ENCODE results near the gene DGCR2.
"Not testable (repeated sequence)": the region's sequence is repeated elsewhere in the genome, so short reads cannot be mapped to it uniquely, and the experiment has no call there.

Gene DGCR2

DNA sequence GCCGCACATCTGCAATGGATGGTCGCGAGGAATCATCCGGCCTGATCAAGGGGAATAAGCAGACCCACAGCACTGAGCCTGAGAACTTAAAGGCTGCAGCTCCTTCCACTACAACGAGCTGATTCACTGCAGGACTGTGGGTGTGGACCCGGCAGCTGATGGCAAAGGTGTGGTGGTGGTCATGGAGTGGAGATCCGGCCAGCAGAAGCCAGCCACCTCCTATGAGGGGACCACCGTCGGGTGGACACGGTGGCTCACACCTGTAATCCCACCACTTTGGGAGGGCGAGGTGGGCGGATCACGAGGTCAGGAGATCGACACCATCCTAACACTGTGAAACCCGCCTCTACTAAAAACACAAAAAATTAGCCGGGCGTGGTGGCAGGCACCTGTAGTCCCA, 66.4 kb downstream of the DGCR2 start:
- Histone ChIP-seq H3K4me3 (replicated peaks; ENCODE audit: low read depth, low read length) (no peak overlapping the region), H3K27me3 (replicated peaks; ENCODE audit: control insufficient read depth, insufficient read depth, low read length) (no peaks in the 10 kb centered on the region), H3K36me3 (ENCODE audit: control insufficient read depth, insufficient read depth, low read length) (peaks cover 29% of the 10 kb centered on the region)
- DNase-seq (ENCODE audit: extremely low read depth, insufficient read length): no peak
- TF ChIP-seq, protein P1, sequence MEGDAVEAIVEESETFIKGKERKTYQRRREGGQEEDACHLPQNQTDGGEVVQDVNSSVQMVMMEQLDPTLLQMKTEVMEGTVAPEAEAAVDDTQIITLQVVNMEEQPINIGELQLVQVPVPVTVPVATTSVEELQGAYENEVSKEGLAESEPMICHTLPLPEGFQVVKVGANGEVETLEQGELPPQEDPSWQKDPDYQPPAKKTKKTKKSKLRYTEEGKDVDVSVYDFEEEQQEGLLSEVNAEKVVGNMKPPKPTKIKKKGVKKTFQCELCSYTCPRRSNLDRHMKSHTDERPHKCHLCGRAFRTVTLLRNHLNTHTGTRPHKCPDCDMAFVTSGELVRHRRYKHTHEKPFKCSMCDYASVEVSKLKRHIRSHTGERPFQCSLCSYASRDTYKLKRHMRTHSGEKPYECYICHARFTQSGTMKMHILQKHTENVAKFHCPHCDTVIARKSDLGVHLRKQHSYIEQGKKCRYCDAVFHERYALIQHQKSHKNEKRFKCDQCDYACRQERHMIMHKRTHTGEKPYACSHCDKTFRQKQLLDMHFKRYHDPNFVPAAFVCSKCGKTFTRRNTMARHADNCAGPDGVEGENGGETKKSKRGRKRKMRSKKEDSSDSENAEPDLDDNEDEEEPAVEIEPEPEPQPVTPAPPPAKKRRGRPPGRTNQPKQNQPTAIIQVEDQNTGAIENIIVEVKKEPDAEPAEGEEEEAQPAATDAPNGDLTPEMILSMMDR (IDR thresholded peaks at IDR 0.05; ENCODE audit: insufficient read depth, low read length, poor library complexity, severe bottlenecking): no peak

DNA sequence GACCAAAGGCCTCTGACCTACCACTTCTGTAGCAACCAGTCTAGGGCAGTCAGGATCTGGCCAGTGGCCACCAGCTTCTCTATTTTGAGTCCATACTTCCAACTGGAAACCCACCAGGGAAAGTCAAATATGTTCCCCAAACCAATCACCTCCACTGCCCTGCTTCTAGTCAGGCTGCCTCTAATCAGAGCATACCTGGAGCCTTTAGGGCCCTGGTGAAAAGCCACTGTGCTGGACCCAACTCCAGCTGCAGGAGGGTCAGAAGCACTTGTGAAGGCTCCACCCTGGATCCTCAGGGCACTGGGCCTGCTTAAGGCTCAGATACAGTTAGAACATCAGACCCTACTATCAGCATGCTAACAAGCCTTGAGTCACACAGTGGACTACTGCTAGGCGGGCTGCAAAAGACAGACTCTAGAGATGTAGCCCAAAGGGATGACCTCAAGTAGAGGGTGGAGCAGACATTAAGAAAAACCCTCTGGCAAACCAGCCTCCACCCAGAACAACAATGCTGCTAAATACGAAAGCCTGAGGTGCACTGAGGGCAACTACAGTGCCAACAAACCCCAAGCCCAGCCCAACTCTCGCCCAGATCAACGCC, 69.2 kb downstream of the DGCR2 start:
- Histone ChIP-seq H3K27me3 (replicated peaks; ENCODE audit: control insufficient read depth, insufficient read depth, low read length) (no peaks in the 10 kb centered on the region), H3K36me3 (ENCODE audit: control insufficient read depth, insufficient read depth, low read length) (peaks cover 29% of the 10 kb centered on the region), H3K4me3 (replicated peaks; ENCODE audit: low read depth, low read length) (no peak overlapping the region)
- TF ChIP-seq, protein P1 (IDR thresholded peaks at IDR 0.05; ENCODE audit: insufficient read depth, low read length, poor library complexity, severe bottlenecking): no peak
- DNase-seq (ENCODE audit: extremely low read depth, insufficient read length): no peak

DNA sequence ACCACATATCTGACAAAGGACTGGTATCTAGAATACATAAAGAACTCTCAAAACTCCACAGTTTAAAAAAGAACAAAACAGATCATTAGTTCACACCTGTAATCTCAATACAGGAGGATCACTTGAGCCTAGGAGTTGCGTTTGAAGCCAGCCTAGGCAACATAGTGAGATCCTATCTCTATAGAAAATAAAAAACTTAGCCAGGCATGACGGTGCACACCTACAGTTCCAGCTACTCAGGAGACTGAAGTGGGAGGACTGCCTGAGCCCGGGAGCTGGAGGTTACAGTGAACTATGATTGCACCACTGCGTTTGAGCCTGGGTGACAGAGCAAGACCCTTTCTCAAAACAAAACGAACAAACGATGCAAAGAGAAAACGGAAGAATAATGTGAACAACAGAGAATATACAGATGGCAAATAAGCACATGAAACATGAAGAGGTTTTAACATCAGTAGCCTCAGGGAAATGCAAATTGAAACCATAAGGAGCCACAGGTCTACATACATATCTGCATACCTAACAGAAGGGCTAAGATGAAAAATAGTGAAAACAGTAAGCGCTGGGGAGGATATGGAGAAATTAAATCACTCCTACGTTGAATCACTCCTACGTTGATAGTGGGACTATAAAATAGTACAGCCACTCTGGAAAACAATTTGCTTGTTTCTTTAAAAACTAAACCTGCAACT, 70.7 kb downstream of the DGCR2 start:
- Histone ChIP-seq H3K27me3 (replicated peaks; ENCODE audit: control insufficient read depth, insufficient read depth, low read length) (no peaks in the 10 kb centered on the region), H3K36me3 (ENCODE audit: control insufficient read depth, insufficient read depth, low read length) (peaks cover 32% of the 10 kb centered on the region), H3K4me3 (replicated peaks; ENCODE audit: low read depth, low read length) (no peak overlapping the region)
- DNase-seq (ENCODE audit: extremely low read depth, insufficient read length): no peak
- TF ChIP-seq, protein P1 (IDR thresholded peaks at IDR 0.05; ENCODE audit: insufficient read depth, low read length, poor library complexity, severe bottlenecking): no peak

DNA sequence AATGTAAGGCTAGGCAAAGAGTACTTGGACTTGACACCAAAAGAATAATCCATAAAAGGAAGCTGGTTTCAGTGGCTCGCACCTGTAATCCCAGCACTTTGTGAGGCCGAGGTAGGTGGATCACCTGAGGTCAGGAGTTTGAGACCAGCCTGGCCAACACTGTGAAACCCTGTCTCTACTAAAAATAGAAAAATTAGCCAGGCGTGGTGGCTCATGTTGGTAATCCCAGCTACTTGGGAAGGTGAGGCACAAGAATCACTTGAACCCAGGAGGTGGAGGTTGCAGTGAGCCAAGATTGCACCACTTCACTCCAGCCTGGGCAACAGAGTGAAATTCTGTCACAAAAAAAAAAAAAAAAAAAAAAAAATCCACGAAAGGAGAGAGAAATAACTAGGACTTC, 71.4 kb downstream of the DGCR2 start:
- H3K4me3 ChIP-seq (replicated peaks; ENCODE audit: low read depth, low read length); DNase-seq (ENCODE audit: extremely low read depth, insufficient read length); H3K27me3 ChIP-seq (replicated peaks; ENCODE audit: control insufficient read depth, insufficient read depth, low read length): not testable (repeated sequence)
- peaks cover 32% of the 10 kb centered on the region for H3K36me3 ChIP-seq (ENCODE audit: control insufficient read depth, insufficient read depth, low read length)

DNA sequence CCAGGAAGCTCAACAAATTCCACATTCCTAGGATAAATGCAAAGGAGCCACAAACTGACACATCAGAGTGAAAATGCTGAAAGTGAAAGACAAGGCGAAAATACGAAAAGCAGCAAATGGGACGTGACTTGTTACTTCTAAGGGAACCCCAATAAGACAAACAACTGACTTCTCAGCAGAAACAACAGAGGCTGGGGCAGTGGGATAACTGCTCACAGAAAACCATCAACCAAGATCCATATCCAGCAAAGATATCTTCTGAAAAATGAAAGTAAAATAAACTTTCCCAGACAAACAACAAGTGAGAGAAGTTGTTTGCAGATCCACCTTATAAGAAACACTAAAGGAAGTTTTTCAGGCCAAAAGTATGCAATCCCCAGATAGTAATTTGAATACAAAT, 72.1 kb downstream of the DGCR2 start:
- DNase-seq (ENCODE audit: extremely low read depth, insufficient read length): no peak
- peaks cover 32% of the 10 kb centered on the region for H3K36me3 ChIP-seq (ENCODE audit: control insufficient read depth, insufficient read depth, low read length)
- H3K4me3 ChIP-seq (replicated peaks; ENCODE audit: low read depth, low read length): no peak overlapping the region
- TF ChIP-seq, protein P1 (IDR thresholded peaks at IDR 0.05; ENCODE audit: insufficient read depth, low read length, poor library complexity, severe bottlenecking): no peak
- no peaks in the 10 kb centered on the region for H3K27me3 ChIP-seq (replicated peaks; ENCODE audit: control insufficient read depth, insufficient read depth, low read length)

DNA sequence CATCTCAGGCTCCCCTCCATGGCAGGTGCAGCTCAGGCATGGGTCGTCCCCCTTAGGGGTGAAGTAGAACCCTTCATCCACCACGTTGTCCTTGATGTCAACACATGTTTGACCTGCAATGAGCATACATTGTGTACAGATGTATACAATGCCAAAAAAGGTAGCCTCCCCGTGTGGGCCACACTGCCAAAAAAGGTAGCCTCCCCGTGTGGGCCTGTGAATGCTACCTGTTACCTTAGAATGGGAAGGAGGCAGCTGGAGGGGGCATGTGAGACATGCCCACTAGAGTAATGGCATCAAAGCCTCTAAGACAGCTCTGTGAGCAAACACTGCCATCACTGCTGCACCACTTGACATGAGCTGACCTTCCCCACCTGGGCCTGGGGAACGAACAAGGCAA, 73.7 kb downstream of the DGCR2 start:
- no peak overlapping the region for H3K4me3 ChIP-seq (replicated peaks; ENCODE audit: low read depth, low read length)
- peaks cover 37% of the 10 kb centered on the region for H3K36me3 ChIP-seq (ENCODE audit: control insufficient read depth, insufficient read depth, low read length)
- no peak for DNase-seq (ENCODE audit: extremely low read depth, insufficient read length)
- TF ChIP-seq, protein P1 (IDR thresholded peaks at IDR 0.05; ENCODE audit: insufficient read depth, low read length, poor library complexity, severe bottlenecking): no peak
- no peaks in the 10 kb centered on the region for H3K27me3 ChIP-seq (replicated peaks; ENCODE audit: control insufficient read depth, insufficient read depth, low read length)

Data from GM06990 (cell line).